Osteocyte (in vitro differentiated cells): ENCODE data around the gene GJD2. TPM values are rescaled to one million over a fixed set of nuclear protein-coding genes. Genes with fewer than 3 reads are reported as not detected.

Source experiments
- DNase-seq: peaks from one replicate; pipeline ENCODE4 v3.0.0; 2021; ENCODE audit warnings: mixed read lengths; ENCODE audit not compliant: unreplicated experiment; ENCODE audit errors: extremely low spot score
- H3K27ac Mint-ChIP-seq: one replicate; pipeline ENCODE4 v1.8.0; 2021; ENCODE audit warnings: mild to moderate bottlenecking, mixed read lengths; ENCODE audit not compliant: unreplicated experiment
- H3K27me3 Mint-ChIP-seq: one replicate; pipeline ENCODE4 v1.8.0; 2021; ENCODE audit warnings: mixed read lengths; ENCODE audit not compliant: unreplicated experiment
- H3K36me3 Mint-ChIP-seq: one replicate; pipeline ENCODE4 v1.8.0; 2021; ENCODE audit warnings: mixed read lengths; ENCODE audit not compliant: unreplicated experiment
- H3K4me1 Mint-ChIP-seq: one replicate; pipeline ENCODE4 v1.8.0; 2021; ENCODE audit warnings: mixed read lengths; ENCODE audit not compliant: unreplicated experiment
- H3K4me3 Mint-ChIP-seq: one replicate; pipeline ENCODE4 v1.8.0; 2021; ENCODE audit warnings: mild to moderate bottlenecking, moderate library complexity, mixed read lengths; ENCODE audit not compliant: unreplicated experiment
- H3K9me3 Mint-ChIP-seq: one replicate; pipeline ENCODE4 v1.8.0; 2021; ENCODE audit warnings: mixed read lengths; ENCODE audit not compliant: unreplicated experiment
- total RNA-seq: library from RNA; stranded (reverse); gene quantifications from 2 replicates; pipeline ENCODE4 v1.2.1, GENCODE V29; 2021
- TF ChIP-seq, protein P1 (sequence below): fragments of 200-600 bp; sonication (generic); IDR thresholded peaks from 2 replicates; pipeline ENCODE4 v1.5.0; 2021; ENCODE audit warnings: antibody characterized with exemption, mild to moderate bottlenecking, moderate library complexity

Gene GJD2
- total RNA-seq, 1 donor from 2014 or later = not detected

DNA sequence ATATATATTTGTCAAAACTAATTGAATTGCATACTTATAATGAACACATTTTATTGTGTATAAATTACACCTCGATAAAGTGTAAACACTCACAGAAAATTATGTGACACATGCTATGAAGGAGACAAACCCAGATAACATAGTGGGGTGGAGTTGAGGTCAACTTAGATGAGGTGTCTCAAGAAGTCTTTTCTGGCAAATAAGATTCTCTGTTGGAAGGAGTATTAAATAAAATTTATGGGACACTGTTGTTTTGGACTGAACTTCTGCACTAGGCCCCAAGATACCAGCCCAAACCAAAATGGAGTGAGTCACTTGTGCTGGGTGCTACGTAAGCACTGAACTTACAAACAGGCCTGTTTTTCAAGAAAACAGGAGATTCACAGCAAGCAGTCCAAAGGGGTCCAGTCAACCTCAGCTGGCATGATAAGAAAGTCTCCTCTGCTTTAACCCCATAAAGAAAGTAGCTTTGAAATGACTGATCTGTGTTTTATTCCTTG lies 21.9 kb upstream of the GJD2 start:
- Mint-ChIP-seq H3K27ac (no peak overlapping the region), H3K9me3 (peaks cover 14% of the 10 kb centered on the region), H3K4me1 (no peaks in the 10 kb centered on the region), H3K4me3 (no peak overlapping the region), H3K27me3 (peaks cover 52% of the 10 kb centered on the region), H3K36me3 (no peaks in the 10 kb centered on the region)
- no peak for DNase-seq
- TF ChIP-seq, protein P1, sequence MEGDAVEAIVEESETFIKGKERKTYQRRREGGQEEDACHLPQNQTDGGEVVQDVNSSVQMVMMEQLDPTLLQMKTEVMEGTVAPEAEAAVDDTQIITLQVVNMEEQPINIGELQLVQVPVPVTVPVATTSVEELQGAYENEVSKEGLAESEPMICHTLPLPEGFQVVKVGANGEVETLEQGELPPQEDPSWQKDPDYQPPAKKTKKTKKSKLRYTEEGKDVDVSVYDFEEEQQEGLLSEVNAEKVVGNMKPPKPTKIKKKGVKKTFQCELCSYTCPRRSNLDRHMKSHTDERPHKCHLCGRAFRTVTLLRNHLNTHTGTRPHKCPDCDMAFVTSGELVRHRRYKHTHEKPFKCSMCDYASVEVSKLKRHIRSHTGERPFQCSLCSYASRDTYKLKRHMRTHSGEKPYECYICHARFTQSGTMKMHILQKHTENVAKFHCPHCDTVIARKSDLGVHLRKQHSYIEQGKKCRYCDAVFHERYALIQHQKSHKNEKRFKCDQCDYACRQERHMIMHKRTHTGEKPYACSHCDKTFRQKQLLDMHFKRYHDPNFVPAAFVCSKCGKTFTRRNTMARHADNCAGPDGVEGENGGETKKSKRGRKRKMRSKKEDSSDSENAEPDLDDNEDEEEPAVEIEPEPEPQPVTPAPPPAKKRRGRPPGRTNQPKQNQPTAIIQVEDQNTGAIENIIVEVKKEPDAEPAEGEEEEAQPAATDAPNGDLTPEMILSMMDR = no peak

DNA sequence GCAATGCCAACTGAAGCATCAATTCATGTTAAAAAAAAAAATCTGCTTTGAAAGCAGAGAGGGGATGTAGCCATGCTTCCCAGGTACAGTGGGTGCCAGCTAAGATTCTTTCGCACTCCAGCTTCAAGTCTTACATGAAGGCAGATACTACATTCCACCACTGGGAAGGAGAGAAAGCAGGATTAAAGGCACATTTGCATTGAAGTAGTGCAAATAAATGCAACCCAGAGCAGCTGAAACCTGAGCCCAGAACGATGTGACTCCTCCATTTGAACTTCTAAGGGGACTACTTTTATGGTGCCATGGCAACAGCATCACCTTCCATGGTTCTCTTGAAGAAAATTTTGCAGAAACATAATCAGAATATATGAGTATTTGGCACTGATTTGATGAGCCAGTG lies 19.1 kb upstream of the GJD2 start:
- TF ChIP-seq, protein P1 = no peak
- Mint-ChIP-seq H3K27me3 (peaks cover 58% of the 10 kb centered on the region), H3K36me3 (no peaks in the 10 kb centered on the region), H3K4me1 (no peaks in the 10 kb centered on the region), H3K4me3 (no peak overlapping the region), H3K9me3 (no peaks in the 10 kb centered on the region), H3K27ac (no peak overlapping the region)
- DNase-seq = no peak

DNA sequence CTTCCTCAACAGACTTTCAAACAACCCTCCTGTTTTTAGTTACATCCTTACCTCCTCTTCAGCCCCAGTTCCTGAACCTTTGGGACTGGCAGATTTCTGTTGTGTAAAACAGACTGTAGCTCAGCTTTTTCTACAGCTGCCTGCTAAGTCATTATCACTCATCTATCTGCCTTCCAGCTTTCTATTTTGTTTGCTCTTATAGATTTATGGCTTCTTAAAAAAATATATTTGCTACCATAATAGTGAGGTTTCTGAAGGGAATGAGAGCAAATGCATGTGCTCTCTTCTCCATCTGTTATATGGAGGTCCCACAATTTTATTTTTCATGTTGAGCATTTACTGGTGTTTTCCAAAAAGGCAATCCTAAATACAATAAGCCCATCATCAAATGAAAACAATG lies 18.2 kb upstream of the GJD2 start:
- Mint-ChIP-seq H3K27ac (no peak overlapping the region), H3K4me1 (no peaks in the 10 kb centered on the region), H3K36me3 (no peaks in the 10 kb centered on the region), H3K9me3 (no peaks in the 10 kb centered on the region), H3K4me3 (no peak overlapping the region), H3K27me3 (peaks cover 66% of the 10 kb centered on the region)
- TF ChIP-seq, protein P1 = no peak
- DNase-seq = no peak

DNA sequence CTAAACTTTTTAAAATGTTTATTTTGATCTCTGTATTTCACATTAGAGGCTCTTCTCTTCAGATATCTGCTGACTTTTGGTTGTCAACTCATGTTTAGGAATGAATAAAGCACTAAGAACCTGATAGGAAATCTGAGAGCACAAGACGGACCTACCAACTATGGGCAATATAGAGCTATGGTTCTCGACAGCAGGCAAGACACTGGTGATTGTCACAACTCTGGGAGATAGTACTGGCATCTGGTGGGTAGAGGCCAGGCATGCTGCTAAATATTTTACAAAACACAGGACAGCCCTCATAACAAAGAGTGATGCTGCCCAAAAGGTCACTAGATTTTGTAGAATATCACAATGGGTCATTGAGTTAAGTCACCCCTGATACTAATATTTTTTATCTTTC lies 17.5 kb upstream of the GJD2 start:
- Mint-ChIP-seq H3K4me1 (no peaks in the 10 kb centered on the region), H3K36me3 (no peaks in the 10 kb centered on the region), H3K9me3 (no peaks in the 10 kb centered on the region)

DNA sequence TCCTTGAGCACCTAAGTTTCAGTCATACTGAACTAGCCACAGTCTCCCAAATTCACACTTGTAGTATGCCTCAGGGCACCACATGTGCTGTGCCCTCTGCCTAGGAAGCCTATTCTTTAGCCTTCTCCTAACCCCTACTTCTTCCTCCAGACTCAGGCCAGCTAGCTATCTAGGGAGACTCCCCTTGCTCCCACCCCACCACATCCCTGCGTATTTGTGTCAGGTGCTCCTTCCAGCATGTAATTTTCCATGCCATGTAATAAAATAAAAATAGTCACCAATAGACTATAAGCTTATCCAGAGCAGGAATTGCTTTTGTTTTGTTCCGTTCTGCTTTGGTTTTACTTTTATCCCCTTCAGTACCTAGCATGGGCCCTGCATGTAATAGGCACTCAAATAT lies 14.9 kb upstream of the GJD2 start:
- DNase-seq = no peak
- Mint-ChIP-seq H3K4me3 (no peak overlapping the region), H3K27ac (no peak overlapping the region), H3K36me3 (no peaks in the 10 kb centered on the region), H3K9me3 (no peaks in the 10 kb centered on the region), H3K4me1 (no peaks in the 10 kb centered on the region), H3K27me3 (peaks cover 65% of the 10 kb centered on the region)
- TF ChIP-seq, protein P1 = no peak

More for the DNA sequence above, 17.5 kb upstream of the GJD2 start:
- Mint-ChIP-seq H3K4me3 (no peak overlapping the region), H3K27ac (no peak overlapping the region), H3K27me3 (peaks cover 70% of the 10 kb centered on the region)
- DNase-seq = no peak
- TF ChIP-seq, protein P1 = no peak
